Adipocyte (in vitro differentiated cells): ENCODE data around the gene A2ML1.
"Not testable (repeated sequence)": the region's sequence is repeated elsewhere in the genome, so short reads cannot be mapped to it uniquely, and the experiment has no call there.

Experiments
- DNase-seq: peaks from one replicate; pipeline ENCODE4 v3.0.0-alpha.2; 2015; ENCODE audit warnings: low read depth
- H3K27me3 ChIP-seq: replicated peaks from 2 replicates; pipeline ENCODE4 v1.7.0; 2013; ENCODE audit warnings: mild to moderate bottlenecking, low read length, moderate library complexity; ENCODE audit not compliant: control insufficient read depth, insufficient read depth
- H3K36me3 ChIP-seq: 2 replicates; pipeline ENCODE4 v1.7.0; 2013; ENCODE audit warnings: low read length, mild to moderate bottlenecking, moderate library complexity; ENCODE audit not compliant: control insufficient read depth, insufficient read depth, severe bottlenecking
- H3K4me1 ChIP-seq: 2 replicates; pipeline ENCODE4 v1.7.0; 2013; ENCODE audit warnings: mild to moderate bottlenecking, low read length, moderate library complexity; ENCODE audit not compliant: control insufficient read depth, insufficient read depth
- H3K4me3 ChIP-seq: 2 replicates; pipeline ENCODE4 v1.7.0; 2013; ENCODE audit warnings: mild to moderate bottlenecking, low read length, moderate library complexity
- H3K9ac ChIP-seq: 2 replicates; pipeline ENCODE4 v1.7.0; 2013; ENCODE audit warnings: mild to moderate bottlenecking, low read length, moderate library complexity
- H3K9me3 ChIP-seq: 2 replicates; pipeline ENCODE4 v1.7.0; 2013; ENCODE audit warnings: mild to moderate bottlenecking, low read length, moderate library complexity; ENCODE audit not compliant: control insufficient read depth

A2ML1 gene

DNA sequence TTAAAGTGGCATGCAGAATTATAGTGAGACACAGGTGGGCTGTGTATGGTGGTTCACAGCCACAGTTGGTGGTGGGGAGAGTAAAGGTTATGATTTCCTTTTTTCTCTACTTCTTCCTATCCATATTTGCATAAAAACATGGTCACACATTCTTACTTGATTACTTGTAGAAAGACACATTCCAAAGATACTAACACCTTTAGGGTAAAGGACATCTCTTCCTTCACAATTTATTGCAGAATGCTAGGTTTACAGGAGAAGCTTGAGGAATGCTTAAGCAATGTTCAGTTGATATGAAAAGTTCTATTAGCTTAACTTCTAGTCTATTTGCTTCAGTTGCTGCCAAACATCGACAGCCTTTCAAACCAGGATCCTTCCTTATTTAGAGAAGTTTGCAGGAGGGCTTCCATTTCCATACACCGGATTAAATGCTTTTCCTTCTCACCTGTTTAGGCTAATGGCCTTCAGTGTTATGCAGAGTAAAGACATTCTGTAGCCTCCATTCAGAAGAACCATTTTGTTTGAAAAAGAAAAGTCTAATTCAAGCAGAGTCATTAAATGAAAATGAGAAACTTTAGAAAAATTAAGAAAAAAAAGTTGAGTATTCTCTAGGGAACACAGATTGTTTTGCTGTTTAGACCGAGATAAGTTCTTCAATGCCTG, 89.3 kb downstream of the A2ML1 start:
- H3K36me3 ChIP-seq, result no peaks in the 10 kb centered on the region
- H3K4me1 ChIP-seq, result peaks cover 13% of the 10 kb centered on the region
- DNase-seq, result no peak
- H3K9ac ChIP-seq, result no peak overlapping the region
- H3K4me3 ChIP-seq, result no peak overlapping the region
- H3K27me3 ChIP-seq, result no peaks in the 10 kb centered on the region
- no peaks in the 10 kb centered on the region for H3K9me3 ChIP-seq

DNA sequence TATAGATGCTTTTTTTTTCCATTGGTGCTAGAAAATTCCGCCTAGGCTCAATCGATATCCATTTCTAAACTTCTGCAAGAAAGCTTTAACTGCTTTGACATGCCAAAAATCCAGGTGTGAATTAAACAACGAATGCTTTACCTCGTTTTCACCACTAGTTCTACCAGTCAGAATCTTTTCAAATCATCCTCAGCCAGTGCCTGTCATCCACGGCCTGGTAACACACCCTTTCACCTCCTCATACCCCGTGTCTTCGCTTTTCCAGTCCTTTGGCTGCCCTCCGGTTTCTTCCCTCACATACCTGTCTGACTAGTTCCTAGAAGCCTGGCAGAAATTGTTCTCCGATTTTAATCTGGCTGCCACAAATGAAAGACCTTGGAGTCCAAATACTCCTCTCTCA, 90.5 kb downstream of the A2ML1 start:
- H3K36me3 ChIP-seq, result no peaks in the 10 kb centered on the region
- H3K4me3 ChIP-seq, result no peak overlapping the region
- DNase-seq, result peak; percentile 22
- H3K9ac ChIP-seq, result no peak overlapping the region
- peaks cover 13% of the 10 kb centered on the region for H3K4me1 ChIP-seq
- no peaks in the 10 kb centered on the region for H3K27me3 ChIP-seq
- H3K9me3 ChIP-seq, result no peaks in the 10 kb centered on the region

DNA sequence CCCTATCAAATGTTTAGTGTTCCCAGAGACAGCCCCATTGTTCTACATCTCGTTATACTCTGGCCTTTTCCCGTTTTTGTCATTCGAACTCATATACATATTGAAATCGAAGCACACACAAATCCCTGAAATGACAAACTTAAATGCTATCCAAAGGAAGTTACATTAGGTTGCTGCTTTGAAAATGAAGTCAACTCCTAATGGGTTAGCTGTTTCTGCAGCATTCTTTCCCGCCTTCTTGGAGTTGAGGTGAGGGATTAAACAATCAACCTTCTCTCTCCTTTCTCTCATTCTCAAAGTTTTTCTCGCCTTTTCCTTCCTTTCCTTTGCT, 91.2 kb downstream of the A2ML1 start:
- Histone ChIP-seq H3K4me1 (peaks cover 13% of the 10 kb centered on the region), H3K36me3 (no peaks in the 10 kb centered on the region), H3K9me3 (no peaks in the 10 kb centered on the region), H3K4me3 (peak overlapping the region; percentile 87), H3K27me3 (no peaks in the 10 kb centered on the region), H3K9ac (peak overlapping the region; percentile 79)
- peak; percentile 43 for DNase-seq

DNA sequence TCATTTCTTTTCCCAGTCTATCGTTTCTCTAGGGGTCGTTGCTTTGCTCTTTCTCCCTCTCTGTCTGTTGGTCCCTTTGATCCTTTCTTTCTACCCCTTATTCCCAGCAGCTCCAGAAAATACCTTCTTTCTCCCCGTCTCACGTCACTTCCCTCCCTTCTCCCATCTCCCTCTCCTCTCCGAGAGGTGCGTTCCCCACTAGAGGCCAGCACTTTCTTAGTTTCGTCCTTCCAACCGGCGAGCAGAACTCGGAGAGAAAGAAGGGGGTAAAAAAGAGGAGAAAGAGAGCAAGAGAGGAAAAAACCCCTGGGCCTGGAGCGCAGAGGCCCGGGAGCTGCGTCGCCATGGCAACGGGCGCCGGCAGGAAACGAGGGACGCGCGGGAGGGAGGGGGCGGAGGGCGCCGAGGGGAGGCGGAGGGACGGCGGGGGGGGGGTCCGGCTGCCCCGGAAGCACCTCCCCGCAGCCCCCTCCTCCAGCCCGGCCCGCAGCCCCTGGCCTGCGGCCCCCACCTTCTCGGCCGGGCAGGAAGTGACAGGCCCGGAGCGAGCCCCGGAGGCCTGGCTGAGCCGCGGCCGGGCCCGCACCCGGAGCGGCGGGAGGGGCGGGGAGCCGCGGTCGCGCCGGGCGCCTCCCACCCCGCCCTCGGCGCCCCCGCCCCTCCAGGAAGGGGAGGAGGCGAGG, 91.8 kb downstream of the A2ML1 start, which contains the start of gene PHC1:
Gene PHC1, plus strand, starts transcription at position 477 of the 683 bp plus-strand sequence. CDS start 3,169 bp downstream, outside the sequence.
- peak within 1 kb of the TSS; percentile 79 for H3K9ac ChIP-seq
- DNase-seq, result peak; percentile 93
- H3K27me3 ChIP-seq, H3K9me3 ChIP-seq, H3K36me3 ChIP-seq: not testable (repeated sequence)
- H3K4me1 ChIP-seq, result peaks cover 13% of the 10 kb centered on the region
- peak within 1 kb of the TSS; percentile 87 for H3K4me3 ChIP-seq

DNA sequence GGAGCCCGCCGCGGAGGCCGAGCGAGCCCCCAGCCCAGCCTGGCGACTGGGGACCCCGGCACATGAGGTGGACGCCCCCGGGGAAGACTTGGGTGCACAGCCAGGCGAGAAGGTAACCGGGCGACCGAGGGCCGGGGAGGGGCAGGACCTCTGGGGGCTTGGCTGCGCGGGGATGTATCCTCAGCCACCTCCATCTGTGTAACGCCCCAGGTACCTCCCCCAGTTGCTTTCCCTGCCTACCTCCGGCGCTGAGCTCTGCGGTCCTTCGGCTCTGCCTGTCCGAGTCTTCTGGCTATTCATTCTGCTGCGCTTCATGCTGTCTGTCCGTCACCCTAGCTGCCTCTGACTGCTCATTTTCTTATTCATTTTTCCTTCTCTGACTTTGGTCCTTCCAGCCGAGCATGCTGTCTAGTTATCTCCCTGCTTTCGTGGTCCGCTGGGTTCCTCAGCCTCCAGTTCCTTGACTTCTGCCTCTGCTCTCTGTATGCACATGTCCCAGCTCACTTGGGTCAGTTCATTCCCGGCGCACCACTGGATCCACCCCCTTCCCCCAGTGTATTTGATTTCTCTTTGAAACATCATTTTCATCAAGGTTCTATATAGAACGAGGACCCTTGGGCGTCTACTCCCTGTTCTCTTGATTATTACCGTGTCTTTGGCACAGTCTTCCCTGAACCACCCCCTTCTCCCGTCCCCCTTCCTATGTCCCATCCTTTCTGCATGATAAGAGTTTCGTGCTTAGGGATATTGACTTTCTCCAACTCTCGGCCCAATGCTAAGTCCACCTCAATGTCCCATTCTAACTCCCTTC, 92.5 kb downstream of the A2ML1 start:
- no peaks in the 10 kb centered on the region for H3K27me3 ChIP-seq
- peak overlapping the region; percentile 60 for H3K9ac ChIP-seq
- H3K4me1 ChIP-seq, result peaks cover 13% of the 10 kb centered on the region
- H3K36me3 ChIP-seq, result no peaks in the 10 kb centered on the region
- H3K9me3 ChIP-seq, result no peaks in the 10 kb centered on the region
- DNase-seq, result peak; percentile 56
- H3K4me3 ChIP-seq, result peak overlapping the region; percentile 83

DNA sequence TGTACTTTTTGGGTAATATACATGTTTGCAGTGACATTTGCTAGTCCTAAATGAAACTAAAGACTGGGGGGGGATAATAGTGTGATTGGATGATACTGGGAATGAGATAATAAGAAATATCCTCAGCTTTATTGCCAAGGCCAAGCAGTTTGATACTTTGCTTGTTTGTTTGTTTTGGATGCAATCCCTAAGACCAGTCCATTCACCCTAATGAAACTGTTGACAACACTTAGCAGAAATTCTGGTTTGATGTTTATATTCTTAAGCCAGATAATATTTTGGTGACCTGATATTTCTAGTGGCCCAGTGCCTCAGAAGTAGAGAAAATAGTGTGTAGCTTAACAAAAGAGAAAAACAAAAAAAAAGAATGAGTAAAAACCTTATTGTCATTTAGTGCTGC, 93.7 kb downstream of the A2ML1 start:
- Histone ChIP-seq H3K36me3 (peaks cover 3% of the 10 kb centered on the region), H3K4me1 (peaks cover 13% of the 10 kb centered on the region), H3K9me3 (no peaks in the 10 kb centered on the region), H3K4me3 (no peak overlapping the region), H3K27me3 (no peaks in the 10 kb centered on the region), H3K9ac (no peak overlapping the region)
- peak; percentile 1 for DNase-seq

DNA sequence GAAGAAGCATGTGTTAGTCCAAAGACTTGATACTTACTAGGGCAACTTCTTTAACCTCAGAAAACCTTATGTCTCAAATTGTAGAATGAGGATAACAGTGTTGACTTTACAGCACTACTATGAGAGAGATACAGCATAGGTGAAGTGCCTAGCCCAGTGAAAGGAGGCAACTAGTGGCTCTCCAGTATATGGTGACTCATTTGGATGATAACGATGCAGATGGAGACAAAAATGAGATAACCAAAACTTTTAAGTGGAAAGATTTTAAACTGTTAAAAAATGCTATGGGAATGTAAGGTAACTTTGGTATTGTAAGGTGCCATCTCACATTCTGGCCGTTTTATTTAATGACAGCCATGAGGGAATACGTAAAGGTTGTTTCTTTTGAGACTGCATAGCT, 94.6 kb downstream of the A2ML1 start:
- Histone ChIP-seq H3K27me3 (no peaks in the 10 kb centered on the region), H3K36me3 (peaks cover 3% of the 10 kb centered on the region), H3K4me1 (peaks cover 13% of the 10 kb centered on the region), H3K9ac (no peak overlapping the region), H3K4me3 (no peak overlapping the region), H3K9me3 (no peaks in the 10 kb centered on the region)
- DNase-seq, result no peak

DNA sequence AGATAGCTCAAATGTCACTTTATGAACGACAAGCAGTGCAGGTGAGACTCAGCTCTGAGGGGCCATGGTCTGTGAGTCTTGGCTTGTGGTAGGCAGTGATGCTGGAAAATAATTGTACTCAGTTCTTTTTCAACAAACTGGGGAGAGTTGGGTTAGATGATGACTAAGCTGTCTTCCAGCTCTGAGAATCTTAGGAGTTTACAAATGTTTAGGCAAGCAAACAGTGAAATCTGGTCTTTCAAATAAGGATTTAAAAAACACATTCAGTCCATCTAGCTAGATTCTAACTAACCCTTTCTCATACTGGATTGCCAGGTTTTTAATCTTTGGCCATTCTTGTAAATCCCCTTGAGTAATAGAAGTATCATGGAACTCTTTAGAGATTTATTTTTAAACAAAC, 95.3 kb downstream of the A2ML1 start:
- H3K4me3 ChIP-seq, result no peak overlapping the region
- peak; percentile 2 for DNase-seq

DNA sequence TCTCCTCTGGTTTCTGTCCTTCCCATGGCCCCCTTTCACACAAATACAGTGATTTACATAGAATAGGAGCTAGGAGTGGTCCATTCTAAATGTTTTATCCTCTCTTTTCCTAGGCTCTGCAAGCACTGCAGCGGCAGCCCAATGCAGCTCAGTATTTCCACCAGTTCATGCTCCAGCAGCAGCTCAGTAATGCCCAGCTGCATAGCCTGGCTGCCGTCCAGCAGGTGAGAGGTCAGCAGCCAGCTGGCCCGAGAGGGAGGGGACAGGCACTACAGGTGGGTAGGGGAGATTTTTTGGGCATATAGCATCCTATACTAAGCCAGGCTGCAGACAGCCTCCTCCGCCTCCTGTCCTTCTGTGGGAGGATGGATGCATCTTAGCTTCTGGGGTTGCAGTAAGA, 97.2 kb downstream of the A2ML1 start:
- not testable (repeated sequence) for H3K9me3 ChIP-seq, H3K4me3 ChIP-seq, H3K4me1 ChIP-seq, H3K27me3 ChIP-seq, H3K9ac ChIP-seq, DNase-seq
- peaks cover 15% of the 10 kb centered on the region for H3K36me3 ChIP-seq

More for the DNA sequence above, 95.3 kb downstream of the A2ML1 start:
- H3K9me3 ChIP-seq, result no peaks in the 10 kb centered on the region
- peaks cover 9% of the 10 kb centered on the region for H3K36me3 ChIP-seq
- H3K27me3 ChIP-seq, result no peaks in the 10 kb centered on the region
- peaks cover 13% of the 10 kb centered on the region for H3K4me1 ChIP-seq
- H3K9ac ChIP-seq, result no peak overlapping the region

DNA sequence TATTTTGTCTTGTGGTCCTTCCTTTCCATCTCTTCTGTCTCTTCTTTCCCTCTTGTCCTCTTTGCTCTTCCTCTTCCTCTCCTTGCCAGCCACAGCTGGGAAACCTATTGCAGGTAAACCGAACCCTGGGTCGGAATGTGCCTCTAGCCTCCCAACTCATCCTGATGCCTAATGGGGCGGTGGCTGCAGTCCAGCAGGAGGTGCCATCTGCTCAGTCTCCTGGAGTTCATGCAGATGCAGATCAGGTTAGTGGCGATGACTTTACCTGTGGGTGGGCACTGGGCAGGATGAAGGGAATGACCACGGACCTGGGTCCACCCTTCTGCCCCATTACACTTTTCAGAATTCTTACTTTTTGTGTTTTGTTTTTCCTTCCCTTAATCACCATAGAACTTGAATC, 100.1 kb downstream of the A2ML1 start:
- peaks cover 15% of the 10 kb centered on the region for H3K36me3 ChIP-seq
- H3K9ac ChIP-seq, result no peak overlapping the region
- no peak for DNase-seq
- no peaks in the 10 kb centered on the region for H3K9me3 ChIP-seq
- no peaks in the 10 kb centered on the region for H3K4me1 ChIP-seq
- H3K27me3 ChIP-seq, result no peaks in the 10 kb centered on the region
- H3K4me3 ChIP-seq, result no peak overlapping the region
